ENCODE measurements around the gene POMGNT1.

DNA sequence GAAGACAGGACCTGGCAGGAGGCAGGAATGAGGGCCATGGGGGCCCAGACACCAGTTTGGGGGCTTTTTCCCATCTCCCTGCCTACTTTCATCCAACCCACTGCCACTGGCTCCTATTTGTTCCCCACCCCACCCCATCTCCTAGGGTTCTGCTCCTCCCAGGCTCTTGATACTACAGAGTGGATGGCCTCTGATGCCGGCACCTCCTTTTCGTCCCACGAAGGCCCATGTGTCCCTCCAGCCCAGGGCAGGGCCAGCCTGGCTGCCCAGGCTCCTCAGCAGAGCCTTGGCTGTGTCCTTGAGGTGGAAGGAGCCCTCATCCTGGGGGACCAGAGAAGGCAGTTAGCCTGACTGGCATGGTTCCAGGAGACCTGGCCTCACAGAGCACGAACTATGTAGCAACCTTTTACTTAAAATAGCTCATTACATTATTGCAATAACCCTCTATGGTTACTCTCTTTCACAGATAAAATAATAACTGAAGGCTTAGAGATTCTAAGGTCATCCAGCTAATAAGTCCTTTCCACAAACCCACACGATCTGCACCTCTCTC lies 3.5 kb downstream of the POMGNT1 start:
- TF ChIP-seq, protein P1, sequence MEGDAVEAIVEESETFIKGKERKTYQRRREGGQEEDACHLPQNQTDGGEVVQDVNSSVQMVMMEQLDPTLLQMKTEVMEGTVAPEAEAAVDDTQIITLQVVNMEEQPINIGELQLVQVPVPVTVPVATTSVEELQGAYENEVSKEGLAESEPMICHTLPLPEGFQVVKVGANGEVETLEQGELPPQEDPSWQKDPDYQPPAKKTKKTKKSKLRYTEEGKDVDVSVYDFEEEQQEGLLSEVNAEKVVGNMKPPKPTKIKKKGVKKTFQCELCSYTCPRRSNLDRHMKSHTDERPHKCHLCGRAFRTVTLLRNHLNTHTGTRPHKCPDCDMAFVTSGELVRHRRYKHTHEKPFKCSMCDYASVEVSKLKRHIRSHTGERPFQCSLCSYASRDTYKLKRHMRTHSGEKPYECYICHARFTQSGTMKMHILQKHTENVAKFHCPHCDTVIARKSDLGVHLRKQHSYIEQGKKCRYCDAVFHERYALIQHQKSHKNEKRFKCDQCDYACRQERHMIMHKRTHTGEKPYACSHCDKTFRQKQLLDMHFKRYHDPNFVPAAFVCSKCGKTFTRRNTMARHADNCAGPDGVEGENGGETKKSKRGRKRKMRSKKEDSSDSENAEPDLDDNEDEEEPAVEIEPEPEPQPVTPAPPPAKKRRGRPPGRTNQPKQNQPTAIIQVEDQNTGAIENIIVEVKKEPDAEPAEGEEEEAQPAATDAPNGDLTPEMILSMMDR (conservative IDR thresholded peaks at IDR 0.05 in 1 of 2, IDR thresholded peaks at IDR 0.05 in 1 of 2; ENCODE audit: extremely low read depth in 1 of 2, insufficient read depth in 1 of 2, low read depth in 1 of 2, low read length in 2 of 2) = no peak
- no peak for TF ChIP-seq EZH2 (IDR thresholded peaks at IDR 0.05; ENCODE audit: borderline replicate concordance, low read length)
